ENCODE data around the gene OLFML1.
A peak's percentile ranks its signal among the peaks of the same experiment; 100 is the strongest.

The OLFML1 gene

DNA sequence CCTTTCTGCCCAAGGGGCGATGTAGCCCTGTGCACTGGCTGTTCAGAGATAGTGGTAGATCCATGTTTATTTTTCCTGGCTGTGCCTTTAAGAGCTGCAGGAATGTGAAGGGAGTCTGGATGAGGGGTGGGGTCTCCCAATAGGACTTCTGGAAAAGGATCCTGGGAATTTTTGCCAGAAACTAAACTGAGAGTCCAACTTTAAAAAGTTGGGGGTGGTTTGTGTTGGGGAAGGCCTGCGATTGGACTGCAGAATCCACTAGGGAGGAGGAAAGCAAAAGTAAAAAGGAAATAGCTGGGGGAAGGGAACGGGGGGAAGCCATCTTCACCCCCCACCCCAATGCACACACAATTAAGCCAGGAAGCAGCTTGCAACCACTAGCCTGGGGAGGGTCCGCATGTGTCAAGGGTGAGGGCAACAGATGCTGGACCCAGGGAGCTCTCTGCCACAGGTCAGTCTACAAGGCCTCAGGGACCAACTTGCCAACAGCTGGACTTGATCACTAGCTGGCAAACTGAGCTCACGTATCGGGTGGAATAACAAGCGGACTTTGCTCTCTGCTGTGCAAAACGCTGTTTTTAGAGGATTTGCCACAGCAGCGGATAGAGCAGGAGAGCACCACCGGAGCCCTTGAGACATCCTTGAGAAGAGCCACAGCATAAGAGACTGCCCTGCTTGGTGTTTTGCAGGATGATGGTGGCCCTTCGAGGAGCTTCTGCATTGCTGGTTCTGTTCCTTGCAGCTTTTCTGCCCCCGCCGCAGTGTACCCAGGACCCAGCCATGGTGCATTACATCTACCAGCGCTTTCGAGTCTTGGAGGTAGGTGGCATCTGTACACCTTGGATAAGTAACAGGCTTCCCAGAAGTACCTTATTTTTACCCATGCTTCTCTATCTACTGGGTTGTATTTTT, at the start of gene OLFML1:
Gene OLFML1 (plus strand): TSS at position 321 of the 912 bp plus-strand sequence. CDS start 370 bp downstream, at position 691.
- DNase-seq: no peak

DNA sequence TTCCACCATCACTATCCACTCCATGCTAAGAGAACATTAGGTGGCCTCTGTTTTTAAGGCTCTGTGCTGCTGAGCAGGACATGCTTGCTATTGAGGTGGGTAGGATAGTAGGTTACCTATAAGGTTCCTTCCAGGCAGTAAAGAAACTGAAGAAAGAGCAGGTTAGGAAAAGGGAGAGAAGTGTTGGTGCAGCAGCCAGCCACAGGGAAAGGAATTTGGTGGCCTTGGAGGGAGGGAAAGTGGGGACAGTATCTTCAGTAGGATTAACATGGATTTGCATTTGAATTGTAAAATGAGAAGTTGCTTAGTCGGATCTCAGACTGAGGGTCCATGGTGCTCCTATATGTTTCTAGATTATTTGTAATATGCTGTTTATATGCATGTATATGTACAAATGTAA, 49.2 kb upstream of the OLFML1 start:
- DNase-seq: no peak

DNA sequence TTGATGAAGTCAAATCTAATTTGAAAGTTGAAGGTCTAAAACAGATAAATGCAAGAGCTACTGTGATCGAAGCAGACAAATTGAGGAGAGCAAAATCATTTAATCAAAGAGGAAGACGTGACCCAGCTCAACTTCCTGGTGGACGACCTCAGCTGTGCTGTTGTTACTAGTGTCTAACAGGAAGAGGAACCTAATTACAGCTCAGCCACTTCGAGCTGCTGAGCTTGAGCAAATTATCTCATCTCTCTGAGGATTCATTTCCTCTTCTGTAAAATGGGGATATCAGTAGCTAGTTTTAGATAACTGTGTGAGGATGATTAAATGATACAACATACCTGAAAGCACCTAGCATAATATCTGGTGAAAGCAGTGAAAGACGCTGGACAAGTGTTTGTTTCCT, 48.6 kb upstream of the OLFML1 start:
- DNase-seq: peak; percentile 59

DNA sequence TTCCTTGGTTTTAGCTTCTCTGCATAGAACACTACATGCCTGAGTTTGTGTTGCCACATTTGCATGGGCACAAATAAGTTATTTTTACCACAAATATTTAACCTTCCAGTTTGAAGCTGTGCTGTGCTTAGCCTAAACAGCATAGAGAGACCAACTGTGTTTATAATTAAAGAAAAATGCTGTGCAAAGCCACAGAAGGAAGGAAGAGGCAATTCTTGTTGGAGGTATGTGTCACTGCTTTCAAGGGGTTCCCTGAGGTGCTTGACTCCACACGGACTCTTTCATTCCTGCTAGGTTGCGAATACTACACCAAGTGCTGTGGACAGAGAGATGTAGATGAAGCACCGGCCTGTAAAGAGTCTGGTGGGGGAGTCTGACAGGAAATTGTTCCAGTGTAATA, 47.6 kb upstream of the OLFML1 start:
- no peak for DNase-seq

DNA sequence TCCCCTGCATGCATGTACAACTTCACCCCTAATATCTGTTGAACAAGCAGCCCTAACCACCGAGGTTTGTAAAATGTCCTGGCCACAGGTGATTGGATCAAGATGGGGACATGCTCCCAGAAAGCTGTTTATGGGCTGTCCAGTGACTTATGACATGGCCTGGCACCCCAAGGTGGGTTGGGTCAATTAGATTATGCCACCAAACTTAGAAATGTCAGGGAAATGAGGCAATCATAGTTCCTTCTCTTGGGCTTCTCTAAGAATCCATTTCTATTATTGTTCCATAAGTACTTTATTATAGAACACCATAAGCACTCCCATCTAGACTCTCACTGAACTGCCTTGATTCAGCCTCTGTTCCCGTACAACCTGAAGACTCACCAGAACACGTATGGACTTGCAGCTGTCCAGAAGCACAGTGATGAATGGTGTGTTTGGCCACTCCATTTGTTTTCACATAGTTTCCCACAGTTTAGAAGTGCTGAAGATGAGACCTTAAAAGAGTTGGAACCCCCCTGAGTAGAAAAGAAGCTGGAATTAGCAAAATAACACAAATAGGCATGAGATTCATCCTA, 45.5 kb upstream of the OLFML1 start:
- no peak for DNase-seq

DNA sequence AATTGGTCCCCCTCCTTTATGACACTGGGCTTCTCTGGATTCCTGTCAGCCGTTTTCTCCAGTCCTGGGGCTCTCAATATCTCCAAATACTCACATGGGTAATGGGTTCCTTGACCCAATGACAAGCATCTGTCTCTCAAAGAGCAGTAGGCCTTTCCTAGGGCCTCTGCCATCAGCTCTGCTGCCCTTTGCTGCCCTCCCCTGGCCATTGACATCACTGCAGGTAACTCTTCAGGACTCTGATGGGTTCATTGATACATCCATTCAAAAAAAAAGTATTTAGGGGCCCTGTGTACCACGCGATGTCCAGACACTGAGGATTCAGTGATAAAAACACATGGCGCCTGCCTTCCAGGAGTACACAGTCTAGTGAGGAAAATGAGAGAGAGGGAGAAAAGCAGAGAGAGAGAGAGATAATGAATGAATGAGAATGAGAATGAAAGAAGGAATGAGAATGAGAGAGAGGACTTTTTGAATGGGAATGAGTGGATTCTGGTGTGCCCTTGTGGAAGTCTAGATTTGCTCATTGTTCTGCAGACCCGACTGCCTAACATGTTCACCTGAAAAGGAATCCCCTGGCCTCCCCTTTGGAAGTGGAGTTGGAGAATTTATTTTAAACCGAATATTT, 42.6 kb upstream of the OLFML1 start:
- peak; percentile 80 for DNase-seq

DNA sequence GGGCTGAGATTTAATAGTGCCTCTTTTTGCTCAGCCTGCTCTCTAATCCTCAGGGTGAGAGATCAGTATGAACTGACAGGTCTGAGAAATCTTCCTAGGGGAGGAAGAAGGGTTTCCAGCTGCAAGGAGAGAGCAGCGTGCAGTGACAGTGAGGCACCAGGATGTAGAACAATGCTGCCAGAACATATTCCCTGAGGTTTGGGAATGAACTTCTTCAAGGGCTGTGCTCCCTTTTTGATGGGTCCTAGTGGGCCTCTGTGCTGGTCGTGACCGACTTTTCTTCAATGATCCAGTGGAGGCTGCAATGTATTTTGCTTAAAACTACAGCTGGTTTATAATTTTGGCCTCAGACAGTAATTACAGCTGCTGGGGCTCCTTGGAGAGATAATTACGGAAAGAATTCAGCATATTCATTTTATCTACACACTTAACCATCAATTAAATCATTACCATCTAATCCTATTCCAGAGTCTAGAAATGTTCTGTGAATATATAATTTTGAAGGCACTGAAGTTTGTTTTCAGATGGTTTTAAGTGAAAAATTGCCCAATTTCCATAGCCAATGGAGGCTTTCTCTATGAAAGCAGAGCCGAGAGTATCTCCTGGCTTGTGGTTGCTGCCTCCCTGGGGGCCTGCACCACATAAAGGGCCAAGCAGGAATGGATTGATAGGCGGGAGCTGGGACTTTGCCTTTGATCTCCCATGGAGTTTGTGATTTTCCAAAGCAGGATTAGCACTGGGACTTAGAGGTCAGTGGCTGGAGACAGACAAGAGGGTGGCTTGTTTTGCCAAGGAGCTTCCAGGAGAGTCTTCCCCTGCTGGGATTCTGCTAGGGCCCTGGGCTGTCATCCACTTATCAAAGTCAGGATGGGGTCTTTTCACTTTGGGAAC, 41.0 kb upstream of the OLFML1 start:
- no peak for DNase-seq

DNA sequence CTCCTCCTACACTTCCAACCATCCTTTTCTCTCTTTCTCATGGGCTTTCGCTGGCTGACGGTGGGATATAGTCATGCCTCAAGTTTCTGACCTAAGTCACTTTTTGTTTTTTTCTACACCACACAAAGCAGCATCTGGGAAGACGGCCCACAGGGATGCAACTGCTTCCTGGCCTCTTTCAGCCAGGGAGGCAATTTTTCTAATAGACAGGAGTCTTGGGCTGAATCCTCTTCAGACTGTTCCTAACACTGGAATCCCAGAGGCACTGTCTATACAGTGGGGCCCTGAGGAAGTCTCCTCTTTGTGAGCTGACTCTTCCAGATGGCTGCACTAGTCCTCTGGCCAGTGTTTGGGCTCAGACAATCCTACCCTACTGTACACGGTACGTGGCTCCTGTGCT, 39.7 kb upstream of the OLFML1 start:
- no peak for DNase-seq

DNA sequence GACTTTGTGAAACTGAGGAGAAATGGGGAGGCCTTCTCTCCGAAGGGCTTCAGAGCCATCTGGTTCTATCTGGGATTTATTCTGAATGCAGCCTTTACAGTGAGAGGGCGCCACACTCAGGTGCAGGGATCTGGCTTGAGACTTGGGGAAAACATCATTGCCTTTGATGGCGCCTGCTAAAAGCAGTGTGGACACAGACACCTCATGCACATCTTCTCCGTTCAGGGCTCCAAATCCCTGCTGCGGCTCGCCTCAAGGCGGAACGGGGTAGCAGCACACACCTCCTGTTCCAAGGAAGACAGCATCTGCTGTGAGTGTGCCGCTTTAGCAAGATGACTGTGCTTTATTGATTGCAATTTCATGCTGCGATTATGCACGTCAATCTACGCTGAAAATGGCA, 37.1 kb upstream of the OLFML1 start:
- no peak for DNase-seq

DNA sequence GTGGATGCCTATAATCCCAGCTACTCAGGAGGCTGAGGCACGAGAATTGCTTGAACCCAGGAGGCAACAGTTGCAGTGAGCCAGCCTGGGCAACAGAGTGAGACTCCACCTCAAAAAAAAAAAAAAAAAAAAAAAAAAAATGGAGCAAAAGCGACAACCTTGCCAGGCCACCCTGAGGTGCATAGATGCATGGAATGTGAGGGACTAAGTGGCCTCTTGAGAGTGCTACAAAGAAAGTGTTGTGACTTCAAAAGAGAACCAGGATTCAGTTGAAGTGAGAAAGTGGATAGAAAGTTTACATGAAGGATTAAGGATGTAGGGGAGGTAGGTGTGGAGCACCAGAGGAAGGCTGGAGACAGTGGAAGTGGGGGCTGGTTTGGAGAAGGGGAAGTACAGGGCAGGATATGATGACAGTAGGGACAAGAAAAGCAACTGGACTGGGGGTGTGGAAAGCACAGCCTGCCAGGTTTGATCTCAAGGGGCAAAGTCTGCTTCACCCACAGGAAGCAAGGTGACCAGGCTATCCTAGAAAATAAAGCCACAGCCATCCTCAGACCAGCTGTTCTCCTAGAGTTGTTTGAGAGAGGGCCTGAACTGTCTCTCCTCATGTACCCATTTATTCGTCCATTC, 36.0 kb upstream of the OLFML1 start:
- peak; percentile 49 for DNase-seq

DNA sequence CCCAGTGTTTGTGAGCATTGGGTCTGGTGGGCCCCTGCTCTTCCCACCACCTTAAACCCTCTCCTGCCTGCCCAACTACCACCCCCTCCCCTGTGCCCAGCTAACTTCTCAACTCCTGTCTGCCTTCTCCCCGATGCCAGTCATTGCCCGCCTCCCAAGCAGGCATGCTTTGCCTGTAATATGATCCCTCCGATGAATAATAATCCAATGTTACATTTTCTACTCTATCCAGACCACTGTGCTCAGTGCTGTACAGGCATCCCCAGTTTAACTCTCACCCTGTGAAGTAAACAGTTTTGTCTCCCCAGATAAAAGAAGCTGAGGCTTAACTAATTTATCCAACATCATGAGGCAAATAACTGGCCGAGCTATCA, 35.5 kb upstream of the OLFML1 start:
- DNase-seq: no peak

DNA sequence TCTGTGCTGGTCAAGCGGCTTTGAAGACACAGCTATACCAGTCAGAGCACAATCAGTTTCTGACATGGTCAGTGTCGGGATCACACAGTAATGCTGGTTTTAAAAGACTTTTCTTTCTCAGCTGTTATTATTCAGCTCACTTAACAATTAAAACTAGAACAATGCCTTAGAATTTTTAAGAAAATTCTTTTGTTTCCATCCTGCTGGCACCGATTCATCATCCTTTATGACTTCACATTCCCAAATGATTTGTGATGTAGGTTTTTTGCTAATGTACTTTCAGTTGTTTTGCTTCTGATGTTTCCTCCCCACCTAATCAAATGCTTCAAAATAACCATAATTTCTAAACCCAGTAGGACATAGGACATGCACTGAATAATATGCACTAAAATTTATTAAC, 34.5 kb upstream of the OLFML1 start:
- DNase-seq: no peak

DNA sequence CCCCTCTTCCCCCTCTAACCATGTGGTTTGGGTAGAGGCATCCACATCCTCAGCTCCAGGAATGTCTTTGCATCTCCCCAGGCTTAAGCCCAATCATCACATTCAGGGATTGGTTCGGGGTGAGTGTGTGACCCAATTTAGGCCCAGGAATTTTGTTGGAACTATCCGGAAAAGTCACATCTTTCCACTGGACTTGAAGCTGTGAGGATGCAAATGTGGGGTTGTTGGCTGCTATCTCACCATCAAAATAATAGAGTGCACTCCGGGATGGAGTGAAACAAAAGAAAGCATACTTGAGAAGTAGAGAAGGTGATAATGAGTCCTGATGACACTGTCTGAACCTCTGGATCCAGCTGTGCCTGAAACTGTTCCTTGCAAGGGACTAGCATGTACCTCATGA, 33.8 kb upstream of the OLFML1 start:
- no peak for DNase-seq

DNA sequence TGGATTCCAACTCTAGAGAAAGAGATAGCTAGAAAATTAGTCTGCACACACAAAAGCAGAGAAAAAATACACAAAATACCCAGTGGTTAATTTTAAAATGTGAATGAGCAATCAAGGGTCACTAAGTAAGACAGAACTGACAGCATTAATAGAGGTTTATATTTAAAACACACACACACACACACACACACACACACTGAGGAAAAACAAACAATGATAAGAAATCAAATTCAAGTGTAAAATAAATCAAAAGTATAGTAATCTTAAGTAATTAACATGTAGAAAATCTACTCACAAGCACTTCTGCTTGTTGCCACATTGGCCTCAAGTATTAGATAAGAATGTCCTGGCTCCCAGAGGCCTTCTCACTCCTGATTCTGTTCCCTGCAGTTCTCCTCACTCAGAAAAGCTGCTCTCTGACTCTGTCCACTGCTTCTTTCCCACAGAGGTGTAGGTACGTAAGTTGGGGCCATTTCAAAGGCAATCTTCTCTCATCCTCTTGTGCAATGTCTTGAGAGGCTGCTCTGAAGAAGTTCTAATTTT, 33.3 kb upstream of the OLFML1 start:
- no peak for DNase-seq

DNA sequence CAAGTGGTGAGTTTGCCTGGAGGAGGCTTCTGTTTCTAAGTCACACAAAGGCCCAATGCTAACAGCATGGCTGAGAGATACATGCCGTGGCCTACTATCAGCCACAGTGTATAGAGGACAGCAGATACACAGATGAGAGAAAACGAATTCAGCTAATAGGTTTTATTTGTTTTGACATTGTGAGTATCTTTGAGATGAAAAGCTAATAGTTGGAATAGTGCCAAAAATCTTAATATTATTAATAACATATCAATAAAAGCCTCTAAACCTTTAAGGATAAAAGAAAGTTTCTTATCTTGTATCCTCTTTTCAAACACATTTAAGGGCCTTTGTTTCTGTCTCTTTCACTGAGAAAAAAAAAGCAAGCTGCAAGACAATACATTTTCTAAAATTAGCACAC, 30.5 kb upstream of the OLFML1 start:
- no peak for DNase-seq

DNA sequence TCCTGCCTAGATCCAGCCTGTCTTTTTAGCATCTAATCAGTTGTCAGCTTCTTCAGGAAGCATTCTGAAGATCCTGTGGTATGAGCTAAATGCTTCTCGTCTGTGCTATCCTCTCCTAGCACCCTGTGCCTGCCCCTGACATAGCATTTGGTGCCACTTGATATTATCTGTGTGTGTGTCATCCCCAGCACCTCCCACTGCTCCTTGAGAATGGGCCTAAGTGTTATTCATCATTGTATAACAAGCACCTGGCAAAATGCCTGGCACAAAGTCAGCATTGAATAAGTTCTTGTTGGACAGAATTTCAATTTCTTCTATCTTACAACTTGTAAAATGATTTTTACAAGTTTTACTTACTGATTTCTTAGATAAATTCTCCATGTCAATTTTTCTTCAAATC, 28.1 kb upstream of the OLFML1 start:
- peak; percentile 82 for DNase-seq

DNA sequence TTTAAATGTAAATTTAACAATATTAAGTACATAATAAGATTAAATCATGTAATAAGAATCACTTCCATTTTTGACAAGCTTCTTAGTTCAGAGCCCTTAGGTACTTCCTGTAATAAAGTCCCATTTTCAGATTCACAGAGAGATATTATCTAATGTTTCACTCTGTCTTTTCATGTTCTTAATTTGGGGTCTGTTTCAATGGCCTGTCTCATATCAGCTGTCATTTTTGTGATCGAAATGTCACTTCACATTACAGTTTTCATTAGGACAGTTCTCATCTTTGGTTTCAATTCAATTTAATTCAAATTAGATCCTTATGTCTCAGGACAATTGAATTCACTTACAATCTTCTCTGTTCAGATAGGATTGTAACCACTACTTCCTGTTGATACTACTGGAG, 22.6 kb upstream of the OLFML1 start:
- DNase-seq: no peak

DNA sequence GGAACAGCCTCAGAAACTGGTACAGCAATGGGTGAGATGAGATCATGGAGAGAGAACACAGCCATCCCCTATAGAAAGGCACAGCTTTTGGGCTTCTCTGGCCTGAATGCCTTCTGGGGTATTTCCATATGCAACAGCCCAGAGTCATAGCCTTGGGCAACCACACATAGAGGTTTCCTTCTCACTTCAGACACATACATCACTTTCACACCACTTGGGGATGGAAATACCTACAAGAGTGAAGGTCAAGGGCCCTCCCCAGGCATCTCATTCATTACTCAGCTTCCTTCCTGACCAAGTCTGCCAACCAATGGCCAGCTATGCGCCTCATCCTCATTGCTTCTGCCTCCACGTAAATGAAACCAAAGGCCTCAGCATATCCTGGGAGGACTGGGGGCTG, 17.7 kb upstream of the OLFML1 start:
- DNase-seq: no peak

DNA sequence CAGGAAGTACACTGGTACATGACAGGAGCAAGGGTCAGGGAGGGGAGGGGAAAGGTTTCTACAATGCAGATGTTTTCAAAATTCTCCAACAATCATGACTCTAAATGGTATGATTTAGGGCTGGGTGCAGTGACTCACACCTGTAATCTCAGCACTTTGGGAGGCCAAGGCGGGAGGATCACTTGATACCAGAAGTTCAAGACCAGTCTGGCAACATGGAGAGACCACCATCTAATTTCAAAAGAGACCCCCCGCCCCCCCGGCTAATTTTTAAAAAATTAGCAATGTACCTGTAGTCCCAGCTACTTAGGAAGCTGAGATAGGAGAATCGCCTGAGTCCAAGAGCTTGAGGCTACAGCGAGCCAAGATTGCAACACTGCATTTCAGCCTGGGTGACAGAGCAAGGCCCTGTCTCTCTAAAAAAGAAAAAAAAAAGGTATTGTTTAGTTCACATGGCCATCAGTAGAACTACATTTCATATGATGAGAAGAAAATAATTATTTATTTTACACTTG, 15.9 kb upstream of the OLFML1 start:
- no peak for DNase-seq

DNA sequence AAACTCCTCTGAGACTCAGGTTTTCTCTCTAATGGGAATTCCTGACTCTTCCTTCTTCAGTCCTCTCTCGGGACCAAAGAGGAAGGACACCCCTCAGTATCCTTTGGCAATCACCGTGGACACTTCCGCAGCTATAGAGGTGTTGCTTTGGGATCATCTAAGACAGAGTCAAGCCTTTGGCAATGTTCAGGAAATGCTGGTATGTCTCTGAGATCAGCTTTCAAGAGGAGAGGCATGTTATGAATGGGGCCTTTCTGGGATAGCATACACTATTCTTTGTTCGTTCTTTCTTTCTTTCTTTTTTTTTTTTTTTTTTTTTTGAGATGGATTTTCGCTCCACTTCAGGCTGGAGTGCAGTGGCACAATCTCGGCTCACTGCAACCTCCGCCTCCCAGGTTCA, 14.2 kb upstream of the OLFML1 start:
- DNase-seq: no peak

DNA sequence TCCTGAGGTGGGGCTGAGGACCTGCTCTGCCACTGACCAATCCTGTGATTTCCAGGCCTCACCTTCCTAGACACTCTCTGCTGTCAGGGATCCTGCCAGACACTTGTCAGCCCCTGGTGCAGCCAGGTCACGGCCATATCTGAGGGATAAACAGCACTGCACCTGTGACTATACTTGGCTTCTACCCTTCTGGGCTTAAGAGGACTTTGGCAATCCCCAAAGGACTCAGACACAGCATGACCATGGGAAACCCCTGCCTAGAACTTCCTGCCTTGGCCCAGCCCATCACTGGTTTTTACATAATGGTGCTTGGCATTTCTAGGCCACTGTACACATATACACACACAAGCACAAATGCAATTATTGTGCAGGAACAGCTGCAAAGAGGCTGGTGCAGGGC, 11.6 kb upstream of the OLFML1 start:
- no peak for DNase-seq

DNA sequence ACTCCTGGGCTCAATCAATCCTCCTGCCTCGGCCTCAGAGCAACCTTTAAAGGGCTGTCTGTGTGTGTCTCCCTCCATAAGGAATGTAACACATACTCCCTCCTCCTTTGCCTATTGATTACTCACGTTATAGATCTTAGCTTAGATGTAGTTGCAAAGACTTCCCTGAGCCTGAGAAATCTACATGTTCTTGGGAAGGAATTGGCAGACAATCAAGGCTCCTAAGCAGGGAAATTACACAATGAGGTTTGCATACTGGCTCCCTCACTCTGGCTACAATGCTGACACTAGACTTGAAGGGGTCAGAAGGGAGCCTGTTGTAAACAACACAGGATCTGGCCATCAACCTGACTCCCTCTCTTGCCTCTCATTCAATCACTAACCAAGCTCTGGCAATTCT, 5.2 kb upstream of the OLFML1 start:
- DNase-seq: no peak
